B cell (primary cell): Measurements from ENCODE around the gene PRRC2A. TPM values are rescaled to one million over a fixed set of nuclear protein-coding genes. Genes with fewer than 3 reads are reported as not detected.

ENCODE experiments used
- ATAC-seq: fragments of 200-7000 bp; cut with Tn5 transposase; one replicate; pipeline ENCODE4 v1.10.0; 2021; ENCODE audit warnings: low read depth, mild to moderate bottlenecking, moderate number of reproducible peaks, moderate library complexity
- CTCF ChIA-PET: fragments of 350-600 bp; sonication (Branson Sonifier 250); formaldehyde crosslinking; loops from one replicate; lab custom pipeline; 2021; ENCODE audit warnings: antibody characterized with exemption, inconsistent platforms; lab: Charles Lee
- POLR2A ChIA-PET: fragments of 350-600 bp; sonication (Branson Sonifier 250); formaldehyde crosslinking; loops from one replicate; lab custom pipeline; 2021; ENCODE audit warnings: antibody characterized with exemption; lab: Charles Lee
- DNase-seq: peaks from one replicate; pipeline ENCODE4 v3.0.0; 2013
- H2AFZ ChIP-seq: 2 replicates; pipeline ENCODE4 v1.6.1; 2012; ENCODE audit warnings: mild to moderate bottlenecking, low read depth, low read length; ENCODE audit not compliant: insufficient read depth, poor library complexity, severe bottlenecking
- H3K27ac ChIP-seq, 2 donors: 1 replicate in 1 of 2; 2 replicates in 1 of 2; pipeline ENCODE4 v1.5.1; 2012 to 2013; ENCODE audit warnings: low read length in 2 of 2, mild to moderate bottlenecking in 2 of 2, moderate library complexity in 1 of 2
- H3K27me3 ChIP-seq, 4 experiments: fragments of 200-600 bp in 1 of 4; sonication (generic) in 1 of 4; replicated peaks in 1 of 4; 1 replicate in 2 of 4; 2 replicates in 2 of 4; pipeline versions ENCODE4 v1.6.1 to v1.7.0; 2013 to 2016; ENCODE audit warnings: low read length in 3 of 4, mild to moderate bottlenecking in 2 of 4, mixed read lengths in 1 of 4, moderate library complexity in 1 of 4; ENCODE audit not compliant: insufficient read depth in 4 of 4, control insufficient read depth in 3 of 4; ENCODE audit errors: control extremely low read depth in 1 of 4
- H3K36me3 ChIP-seq, 2 experiments: replicated peaks in 1 of 2; 1 replicate in 1 of 2; 2 replicates in 1 of 2; pipeline versions ENCODE4 v1.6.1 to v1.7.1; 2013; ENCODE audit warnings: low read length in 1 of 2; ENCODE audit not compliant: insufficient read depth in 2 of 2, control insufficient read depth in 1 of 2; ENCODE audit errors: control extremely low read depth in 1 of 2, extremely low read depth in 1 of 2
- H3K4me1 ChIP-seq, 2 donors: fragments of 200-600 bp in 1 of 2; sonication (generic) in 1 of 2; 1 replicate in 1 of 2; 2 replicates in 1 of 2; pipeline versions ENCODE4 v1.5.1 to v1.6.1; 2013 to 2017; ENCODE audit warnings: low read length in 2 of 2; ENCODE audit not compliant: control insufficient read depth in 2 of 2, insufficient read depth in 2 of 2
- H3K4me2 ChIP-seq: replicated peaks from 2 replicates; pipeline ENCODE3; 2012; ENCODE audit warnings: mild to moderate bottlenecking, low read depth, low read length; ENCODE audit not compliant: poor library complexity, severe bottlenecking
- H3K4me3 ChIP-seq, 5 experiments: fragments of 200-600 bp in 1 of 5; sonication (generic) in 1 of 5; 1 replicate in 3 of 5; 2 replicates in 2 of 5; pipeline versions ENCODE4 v1.5.1 to v1.7.0; 2011 to 2016; ENCODE audit warnings: low read length in 4 of 5, mild to moderate bottlenecking in 4 of 5, low read depth in 2 of 5, control low read depth in 1 of 5, moderate library complexity in 1 of 5; ENCODE audit not compliant: insufficient read depth in 1 of 5; ENCODE audit errors: control extremely low read depth in 1 of 5, extremely low read depth in 1 of 5
- H3K79me2 ChIP-seq: fragments of 200-600 bp; sonication (generic); one replicate; pipeline ENCODE4 v1.6.0; 2016; ENCODE audit warnings: low read length; ENCODE audit not compliant: control insufficient read depth, insufficient read depth
- H3K9ac ChIP-seq: fragments of 200-600 bp; sonication (generic); 2 replicates; pipeline ENCODE4 v1.6.1; 2017; ENCODE audit warnings: mild to moderate bottlenecking, low read length, moderate library complexity
- H3K9me3 ChIP-seq, 3 donors: one replicate each; pipeline versions ENCODE4 v1.6.1 to v1.7.1; 2013; ENCODE audit warnings: low read length in 2 of 3; ENCODE audit not compliant: control insufficient read depth in 2 of 3, insufficient read depth in 1 of 3; ENCODE audit errors: control extremely low read depth in 1 of 3
- H4K20me1 ChIP-seq: 2 replicates; pipeline ENCODE4 v1.6.0; 2012; ENCODE audit warnings: mild to moderate bottlenecking, low read length; ENCODE audit not compliant: insufficient read depth, control insufficient read depth, poor library complexity, severe bottlenecking
- H3K27ac Mint-ChIP-seq: one replicate; pipeline ENCODE4 v1.8.0; 2021; ENCODE audit warnings: mixed read lengths
- H3K27me3 Mint-ChIP-seq: one replicate; pipeline ENCODE4 v1.8.0; 2021; ENCODE audit warnings: mixed read lengths
- H3K4me1 Mint-ChIP-seq: one replicate; pipeline ENCODE4 v1.8.0; 2021; ENCODE audit warnings: mixed read lengths
- H3K4me3 Mint-ChIP-seq: one replicate; pipeline ENCODE4 v1.8.0; 2021; ENCODE audit warnings: mixed read lengths
- H3K9me3 Mint-ChIP-seq: one replicate; pipeline ENCODE4 v1.8.0; 2022; ENCODE audit warnings: mixed read lengths; ENCODE audit not compliant: insufficient read depth
- CTCF ChIP-seq: fragments of 200-600 bp; IDR thresholded peaks from one replicate; pipeline ENCODE4 v1.8.0; 2022; ENCODE audit warnings: antibody characterized with exemption, mild to moderate bottlenecking
- EZH2 ChIP-seq: IDR thresholded peaks from 2 replicates; pipeline ENCODE4 v1.6.1; 2012; ENCODE audit warnings: borderline replicate concordance, low read depth, mild to moderate bottlenecking, moderate library complexity, low read length; ENCODE audit not compliant: insufficient read depth, poor library complexity, severe bottlenecking
- WGBS: methylation state at CpG from one replicate; pipeline ENCODE4 v1.1.5; 2013; ENCODE audit warnings: missing lambda C conversion rate; ENCODE audit not compliant: insufficient coverage; 5-methylcytosine and 5-hydroxymethylcytosine counted together
- intact Hi-C: fragments of 100-400 bp; cut with micrococcal nuclease; formaldehyde crosslinking; loops from one replicate; pipeline ENCODE4 v1.10.0; 2022
- polyA plus RNA-seq: library from polyadenylated mRNA; depleted of rRNA; stranded (reverse); fragments of >200 nt; gene quantifications from 2 replicates; pipeline ENCODE4 v1.2.3, GENCODE V29; 2012
- total RNA-seq, 2 donors: library from RNA; stranded (reverse); fragments of 120-200 nt in 1 of 2; gene quantifications; 1 replicate in 1 of 2; 2 replicates in 1 of 2; pipeline versions ENCODE4 v1.2.3 to v1.2.4, GENCODE V29; 2013 to 2022

The PRRC2A gene
- total and polyA plus RNA-seq, 2 donors (not counting 1 experiment from before 2014, with no cell fraction given): 153 to 265 TPM

DNA sequence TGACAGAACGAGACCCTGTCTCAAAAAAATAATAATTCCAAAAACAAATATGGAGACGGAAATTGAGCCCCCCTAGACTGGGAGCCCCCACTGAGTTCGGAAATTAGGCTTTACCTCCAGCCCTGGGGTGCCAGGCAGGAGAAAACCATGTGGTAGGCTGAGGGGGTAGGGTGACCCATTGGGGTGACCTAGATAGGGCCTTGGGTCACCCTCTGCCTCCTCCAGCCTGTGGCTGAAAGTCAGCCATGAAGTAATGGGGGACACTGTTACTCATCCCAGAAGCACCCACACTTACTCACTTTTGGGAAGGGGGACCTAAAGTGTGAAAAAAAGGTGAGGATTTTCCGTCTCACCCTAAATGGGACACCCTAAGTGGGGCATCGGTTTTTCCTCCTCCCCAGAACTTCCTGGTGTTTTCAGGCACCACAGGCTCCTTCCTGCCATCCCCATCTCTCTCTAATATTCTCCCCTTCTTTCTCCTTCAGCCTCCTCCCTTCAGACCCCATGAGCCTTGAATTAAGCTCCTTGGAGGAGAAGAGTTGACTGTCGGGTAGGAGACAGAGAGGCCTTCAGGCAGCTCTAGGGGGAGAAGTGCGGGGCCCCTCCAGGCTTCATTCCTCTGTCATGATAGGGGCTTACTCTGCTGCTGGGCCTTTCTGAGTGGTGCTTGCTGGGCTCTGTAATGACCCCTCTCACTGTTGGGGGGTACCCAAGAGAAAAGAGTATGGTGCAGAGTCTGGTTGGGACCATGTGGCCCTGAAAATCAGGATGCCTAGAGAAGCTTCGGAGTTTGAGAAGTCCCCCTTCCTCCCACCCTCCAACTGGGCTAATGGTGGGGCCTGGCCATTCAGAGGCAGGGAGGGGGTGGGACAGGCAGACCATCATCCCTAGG is 40.7 kb upstream of the PRRC2A start:
- Histone ChIP-seq H3K4me2 (peak overlapping the region; percentile 88), H3K9me3 (no peaks in the 10 kb centered on the region), H3K4me1 (peaks cover 65 to 83% of the 10 kb centered on the region in 2 donors), H2AFZ (no peak overlapping the region), H3K79me2 (peaks cover 85% of the 10 kb centered on the region), H3K9ac (peak overlapping the region; percentile 97), H3K27ac (peak overlapping the region; percentile 95 to 97), H4K20me1 (peaks cover 33% of the 10 kb centered on the region), H3K4me3 (peak overlapping the region; percentile 51 to 100 (median 85)), H3K36me3 (peaks cover 2 to 39% of the 10 kb centered on the region in 2 experiments), H3K27me3 (no peaks in the 10 kb centered on the region)
- H3K4me1 Mint-ChIP-seq: peaks cover 83% of the 10 kb centered on the region
- H3K27ac Mint-ChIP-seq: peak overlapping the region; percentile 99
- ChIA-PET CTCF (interaction anchor here (0.8 to 35.3 kb wide), 8 partner anchors 16 to 253 kb away, joined by 3 to 2241 read pairs (median 6); partner anchors contain the start of genes ATP6V1G2, DDX39B, LST1 and LTA), POLR2A (interaction anchor here (0.6 to 42.6 kb wide), 8 partner anchors 5 to 933 kb away, joined by 3 to 1450 read pairs (median 7); partner anchors contain the start of genes ATP6V1G2, DDX39B, LST1 and LTA)
- no peaks in the 10 kb centered on the region for H3K27me3 Mint-ChIP-seq
- DNase-seq: no peak
- 81% methylated on average over 4 of the region's 8 CpGs for WGBS
- intact Hi-C loops: loop anchor here (1.0 to 2.0 kb wide), 2 partner anchors 21 to 28 kb away; no protein-coding TSS in a partner anchor
- H3K9me3 Mint-ChIP-seq: no peaks in the 10 kb centered on the region
- TF ChIP-seq CTCF: no peak
- no peak for TF ChIP-seq EZH2
- H3K4me3 Mint-ChIP-seq: peak overlapping the region; percentile 98
- ATAC-seq: no peak
